IPS-18c (cell line): ENCODE data around the gene PNCK.
A peak's percentile ranks its signal among the peaks of the same experiment; 100 is the strongest.
"Not testable (repeated sequence)": the region's sequence is repeated elsewhere in the genome, so short reads cannot be mapped to it uniquely, and the experiment has no call there.

ENCODE experiments used
- H3K4me3 ChIP-seq: 2 replicates; pipeline ENCODE4 v1.7.0; 2013; ENCODE audit warnings: low read depth, mild to moderate bottlenecking, low read length, moderate library complexity; ENCODE audit not compliant: insufficient read depth
- H3K9me3 ChIP-seq: one replicate; pipeline ENCODE4 v1.6.1; 2013; ENCODE audit warnings: mild to moderate bottlenecking, low read length, moderate library complexity; ENCODE audit not compliant: control insufficient read depth, insufficient read depth

Gene PNCK

GRCh38 chrX:153673428-153674218 is at the start of gene PNCK:
Gene PNCK (minus strand): TSS chrX:153673813. CDS start chrX:153673076, 737 bp downstream.
- Histone ChIP-seq H3K9me3 (peaks cover 12% of the 10 kb centered on the region), H3K4me3 (peak within 1 kb of the TSS; percentile 6; the same call in 1 of the 2 replicates)

GRCh38 chrX:153722704-153723350 is 49.2 kb upstream of the PNCK start:
- H3K9me3 ChIP-seq = peaks cover 10% of the 10 kb centered on the region
- H3K4me3 ChIP-seq = peak overlapping the region; percentile 61

- no peak overlapping the region for H3K4me3 ChIP-seq
Measured at GRCh38 chrX:153719701-153720100, 46.1 kb upstream of the PNCK start.

GRCh38 chrX:153719238-153719637 is 45.6 kb upstream of the PNCK start:
- Histone ChIP-seq H3K9me3 (peaks cover 16% of the 10 kb centered on the region), H3K4me3 (no peak overlapping the region)

More at GRCh38 chrX:153719701-153720100, 46.1 kb upstream of the PNCK start:
- peaks cover 16% of the 10 kb centered on the region for H3K9me3 ChIP-seq

- Histone ChIP-seq H3K4me3 (no peak overlapping the region), H3K9me3 (peaks cover 13% of the 10 kb centered on the region)
Measured at GRCh38 chrX:153717445-153717844, 43.8 kb upstream of the PNCK start.

GRCh38 chrX:153714256-153714655 is 40.6 kb upstream of the PNCK start:
- Histone ChIP-seq H3K4me3 (no peak overlapping the region), H3K9me3 (peaks cover 13% of the 10 kb centered on the region)

- no peak overlapping the region for H3K4me3 ChIP-seq
- H3K9me3 ChIP-seq = peaks cover 11% of the 10 kb centered on the region
Measured at GRCh38 chrX:153709726-153710674, 36.4 kb upstream of the PNCK start.

GRCh38 chrX:153708415-153708814 is 34.8 kb upstream of the PNCK start:
- Histone ChIP-seq H3K9me3 (peaks cover 13% of the 10 kb centered on the region), H3K4me3 (no peak overlapping the region)

GRCh38 chrX:153707406-153707805 is 33.8 kb upstream of the PNCK start:
- no peak overlapping the region for H3K4me3 ChIP-seq
- H3K9me3 ChIP-seq = peaks cover 11% of the 10 kb centered on the region

GRCh38 chrX:153706799-153707198 is 33.2 kb upstream of the PNCK start:
- Histone ChIP-seq H3K9me3 (peaks cover 11% of the 10 kb centered on the region), H3K4me3 (no peak overlapping the region)

GRCh38 chrX:153705403-153706060 is 31.9 kb upstream of the PNCK start:
- H3K4me3 ChIP-seq = not testable (repeated sequence)
- peaks cover 11% of the 10 kb centered on the region for H3K9me3 ChIP-seq

- H3K4me3 ChIP-seq = not testable (repeated sequence)
- peaks cover 11% of the 10 kb centered on the region for H3K9me3 ChIP-seq
Measured at GRCh38 chrX:153704631-153705402, 31.2 kb upstream of the PNCK start.

- Histone ChIP-seq H3K4me3 (no peak overlapping the region), H3K9me3 (peaks cover 11% of the 10 kb centered on the region)
Measured at GRCh38 chrX:153704021-153704526, 30.5 kb upstream of the PNCK start.

GRCh38 chrX:153703036-153703370 is 29.4 kb upstream of the PNCK start:
- Histone ChIP-seq H3K9me3 (peaks cover 8% of the 10 kb centered on the region), H3K4me3 (no peak overlapping the region)

- peaks cover 8% of the 10 kb centered on the region for H3K9me3 ChIP-seq
- no peak overlapping the region for H3K4me3 ChIP-seq
Measured at GRCh38 chrX:153702336-153703035, 28.9 kb upstream of the PNCK start.

GRCh38 chrX:153701706-153702105 is 28.1 kb upstream of the PNCK start:
- H3K9me3 ChIP-seq = peaks cover 8% of the 10 kb centered on the region

More at GRCh38 chrX:153701706-153702105, 28.1 kb upstream of the PNCK start:
- H3K4me3 ChIP-seq = no peak overlapping the region
